K562 (cell line): ENCODE data around the gene VEZF1. TPM values are rescaled to one million over a fixed set of nuclear protein-coding genes. Genes with fewer than 3 reads are reported as not detected.

ENCODE experiments used
- ARID1B ChIP-seq: fragments of 450-650 bp; IDR thresholded peaks from 2 replicates; pipeline ENCODE4 v1.6.1; 2016; ENCODE audit warnings: antibody characterized with exemption, mild to moderate bottlenecking, inconsistent platforms
- ELK3 ChIP-seq: fragments of 450-650 bp; formaldehyde crosslinking; IDR thresholded peaks from 2 replicates; pipeline ENCODE4 v1.4.0; 2020; ENCODE audit warnings: mild to moderate bottlenecking
- FOXJ3 ChIP-seq: sonication (generic); formaldehyde crosslinking; IDR thresholded peaks from 2 replicates; pipeline ENCODE4 v1.4.0; 2020; ENCODE audit warnings: mild to moderate bottlenecking, missing genetic modification reagents
- FOXP1 ChIP-seq: sonication (generic); formaldehyde crosslinking; IDR thresholded peaks from 2 replicates; pipeline ENCODE4 v1.8.0; 2022; ENCODE audit warnings: mild to moderate bottlenecking, missing genetic modification reagents
- KLF6 ChIP-seq: fragments of 250-450 bp; sonication (Bioruptor Pico); IDR thresholded peaks from 2 replicates; pipeline ENCODE4 v1.4.0; 2020; ENCODE audit warnings: mild to moderate bottlenecking, moderate library complexity, borderline replicate concordance
- NFIX ChIP-seq: fragments of 250-450 bp; sonication (Bioruptor Pico); IDR thresholded peaks from 2 replicates; pipeline ENCODE4 v1.4.0; 2020; ENCODE audit warnings: low read depth, mild to moderate bottlenecking, moderate library complexity
- NKRF ChIP-seq: fragments of 450-650 bp; IDR thresholded peaks from 2 replicates; pipeline ENCODE4 v1.6.1; 2016; ENCODE audit warnings: borderline replicate concordance
- NR0B1 ChIP-seq: fragments of 450-650 bp; IDR thresholded peaks from one replicate; pipeline ENCODE4 v1.6.1; 2018; ENCODE audit warnings: mild to moderate bottlenecking, moderate library complexity; ENCODE audit not compliant: partially characterized antibody
- NR2F6 ChIP-seq: fragments of 450-650 bp; formaldehyde crosslinking; IDR thresholded peaks from 2 replicates; pipeline ENCODE4 v1.4.0; 2020; ENCODE audit warnings: mild to moderate bottlenecking
- NRF1 ChIP-seq, 2 experiments: fragments of 450-650 bp; IDR thresholded peaks in 1 of 2; conservative IDR thresholded peaks in 1 of 2; 2 replicates each; pipeline ENCODE4 v1.6.1; 2014; ENCODE audit warnings: mild to moderate bottlenecking in 2 of 2
- PYGO2 ChIP-seq: fragments of 450-650 bp; IDR thresholded peaks from 2 replicates; pipeline ENCODE4 v1.6.1; 2016; ENCODE audit warnings: mild to moderate bottlenecking, missing genetic modification characterization, moderate library complexity, missing compliant biosample characterization
- RBM15 ChIP-seq: fragments of 200-400 bp; formaldehyde crosslinking; IDR thresholded peaks from 2 replicates; pipeline ENCODE4 v1.6.1; 2018; ENCODE audit warnings: mild to moderate bottlenecking, low read length, moderate library complexity; ENCODE audit not compliant: insufficient read depth
- RBM22 ChIP-seq: fragments of 200-400 bp; formaldehyde crosslinking; IDR thresholded peaks from 2 replicates; pipeline ENCODE4 v1.6.1; 2018; ENCODE audit warnings: low read length, low read depth; ENCODE audit not compliant: poor library complexity, severe bottlenecking
- SFPQ ChIP-seq: fragments of 200-400 bp; formaldehyde crosslinking; IDR thresholded peaks from 2 replicates; pipeline ENCODE4 v1.6.1; 2017; ENCODE audit warnings: mild to moderate bottlenecking, low read depth, low read length, moderate library complexity
- ZBTB17 ChIP-seq: fragments of 450-650 bp; formaldehyde crosslinking; IDR thresholded peaks from 2 replicates; pipeline ENCODE4 v1.4.0; 2020; ENCODE audit warnings: mild to moderate bottlenecking
- ZNF766 ChIP-seq: fragments of 200-800 bp; sonication (Bioruptor generic); conservative IDR thresholded peaks from 2 replicates; pipeline ENCODE4 v1.6.1; 2016; ENCODE audit warnings: missing genetic modification characterization, missing compliant biosample characterization
- polyA plus RNA-seq, 8 experiments: library from polyadenylated mRNA; depleted of rRNA in 4 of 8; stranded (reverse) in 5 of 8; unstranded in 3 of 8; fragments of >200 nt; fragmentation: Nextera tagmentation in 2 of 8; fragmentation: Illumina TruSeq in 1 of 8; extraction: Ambion mirVana in 2 of 8; extraction: Trizol in 1 of 8; gene quantifications; 2 replicates each; pipeline versions ENCODE4 v1.2.1 to v1.2.3, GENCODE V29; 2011 to 2014; ENCODE audit warnings: inconsistent platforms in 1 of 8, missing spikeins in 1 of 8
- total RNA-seq, 7 experiments: library from RNA; depleted of rRNA in 6 of 7; stranded (reverse); fragments of >200 nt in 6 of 7; fragmentation: Illumina TruSeq in 2 of 7; extraction: Trizol in 2 of 7; gene quantifications; 2 replicates each; pipeline versions ENCODE4 v1.2.1 to v1.2.3, GENCODE V29; 2011 to 2021; ENCODE audit warnings: low replicate concordance in 1 of 7

The VEZF1 gene
- total and polyA plus RNA-seq, 9 of the 15 experiments (the other 6 are each of a cell fraction or from before 2014, with no cell fraction given), result 9.5 to 33.4 (median 22.1) TPM

- no peak for TF ChIP-seq RBM15
- 0 out of 2 replicates have a peak, but pooled peaks have one; percentile 19 for TF ChIP-seq NKRF
- no peak for TF ChIP-seq PYGO2 (tag)
- no peak for TF ChIP-seq FOXP1 (CRISPR knock-in tag)
- TF ChIP-seq ZNF766, result peak; percentile 47; the same call in 1 of the 2 replicates
- TF ChIP-seq FOXJ3, result no peak
- TF ChIP-seq NR2F6, result peak; percentile 87; the same call in 1 of the 2 replicates
- TF ChIP-seq NRF1 (conservative IDR thresholded peaks at IDR 0.05 in 1 of 2, IDR thresholded peaks at IDR 0.05 in 1 of 2), result no peak
- TF ChIP-seq SFPQ, result no peak
- no peak for TF ChIP-seq ARID1B
- no peak for TF ChIP-seq NFIX (CRISPR knock-in tag)
- peak; percentile 85 for TF ChIP-seq ZBTB17 (CRISPR knock-in tag)
- no peak for TF ChIP-seq NR0B1
- TF ChIP-seq ELK3, result peak; percentile 80; the same call in 1 of the 2 replicates
- TF ChIP-seq KLF6 (CRISPR knock-in tag), result no peak
- no peak for TF ChIP-seq RBM22
Measured at GRCh38 chr17:57988301-57989250, 522 bp upstream of the VEZF1 start (continued).
